K562 (cell line): ENCODE data around the gene SNX9. TPM values are rescaled to one million over a fixed set of nuclear protein-coding genes. Genes with fewer than 3 reads are reported as not detected.

Experiments used
- ATAC-seq: fragments of 200-7000 bp; cut with Tn5 transposase; 3 replicates; pipeline ENCODE4 v1.9.1; 2020; ENCODE audit warnings: moderate library complexity
- BruUV-seq: library from RNA; stranded (reverse); fragments of 400-500 nt; replicated peaks from 2 replicates; lab custom pipeline; 2021; lab: Mats Ljungman, UMichigan
- CTCF ChIA-PET: fragments of 300-600 bp; formaldehyde crosslinking; extraction: SDS; loops from one replicate; lab custom pipeline; 2021; ENCODE audit warnings: low intra/inter-chr PET ratio; lab: Yijun Ruan, JAX
- POLR2A ChIA-PET: fragments of 300-600, 350-650 bp; sonication (Branson Sonifier 250); formaldehyde crosslinking; extraction: SDS; loops from one replicate; lab custom pipeline; 2021; ENCODE audit warnings: antibody characterized with exemption, inconsistent platforms; lab: Yijun Ruan, JAX
- DNase-seq, 4 experiments: peaks; one replicate each; pipeline versions ENCODE4 v3.0.0 to v3.0.0-alpha.2; 2011 to 2018; ENCODE audit warnings: low spot score in 3 of 4, mixed read lengths in 3 of 4; ENCODE audit errors: extremely low read depth in 1 of 4
- FAIRE-seq: peaks from 2 replicates; lab custom pipeline; 2011; peaks lifted over from hg19 to GRCh38; lab: Jason Lieb, UNC
- H2AFZ ChIP-seq: 2 replicates; pipeline ENCODE4 v1.6.0; 2011; ENCODE audit warnings: low read depth, low read length, control low read depth, inconsistent platforms
- H3K27ac ChIP-seq: fragments of 200-600 bp; 3 replicates; pipeline ENCODE4 v1.8.0; 2011; ENCODE audit warnings: low read depth, mild to moderate bottlenecking, control low read depth, inconsistent platforms, low read length, moderate library complexity, mixed read lengths; ENCODE audit errors: extremely low read depth
- H3K27me3 ChIP-seq, 2 experiments: fragments of 300-600 bp in 1 of 2; 2 replicates in 1 of 2; 3 replicates in 1 of 2; pipeline versions ENCODE4 v1.6.0 to v1.8.0; 2011; ENCODE audit warnings: inconsistent platforms in 2 of 2, low read length in 2 of 2, mild to moderate bottlenecking in 1 of 2, mixed read lengths in 1 of 2, moderate library complexity in 1 of 2; ENCODE audit not compliant: control insufficient read depth in 2 of 2, insufficient read depth in 2 of 2
- H3K36me3 ChIP-seq: fragments of 300-600 bp; 3 replicates; pipeline ENCODE4 v1.8.0; 2011; ENCODE audit warnings: mild to moderate bottlenecking, low read length, inconsistent platforms; ENCODE audit not compliant: control insufficient read depth, insufficient read depth
- H3K4me1 ChIP-seq, 2 experiments: fragments of 200-600 bp in 1 of 2; replicated peaks in 1 of 2; 2 replicates in 1 of 2; 3 replicates in 1 of 2; pipeline versions ENCODE4 v1.5.1 to v1.8.0; 2011; ENCODE audit warnings: inconsistent platforms in 2 of 2, low read length in 2 of 2, mild to moderate bottlenecking in 1 of 2, mixed read lengths in 1 of 2, moderate library complexity in 1 of 2; ENCODE audit not compliant: control insufficient read depth in 2 of 2, insufficient read depth in 2 of 2
- H3K4me2 ChIP-seq: 2 replicates; pipeline ENCODE4 v1.6.1; 2011; ENCODE audit warnings: low read length, control low read depth, inconsistent platforms, mixed read lengths; ENCODE audit not compliant: insufficient read depth
- H3K4me3 ChIP-seq: fragments of 200-600 bp; sonication (generic), shearing (Covaris generic); 2 replicates; pipeline ENCODE4 v1.5.1; 2016; ENCODE audit warnings: control low read depth, inconsistent platforms
- H3K79me2 ChIP-seq: fragments of 200-600 bp; 3 replicates; pipeline ENCODE4 v1.8.0; 2011; ENCODE audit warnings: low read length, inconsistent platforms; ENCODE audit not compliant: control insufficient read depth, insufficient read depth
- H3K9ac ChIP-seq, 2 experiments: 2 replicates each; pipeline versions ENCODE4 v1.6.0 to v1.6.1; 2011; ENCODE audit warnings: low read depth in 2 of 2, low read length in 2 of 2, control low read depth in 1 of 2, inconsistent platforms in 1 of 2, mild to moderate bottlenecking in 1 of 2, mixed read lengths in 1 of 2; ENCODE audit not compliant: insufficient read depth in 1 of 2
- H3K9me1 ChIP-seq: one replicate; pipeline ENCODE4 v1.6.0; 2011; ENCODE audit warnings: inconsistent platforms, mild to moderate bottlenecking, low read length, moderate library complexity; ENCODE audit not compliant: control insufficient read depth, insufficient read depth
- H3K9me3 ChIP-seq: replicated peaks from 2 replicates; pipeline ENCODE4 v1.5.1; 2011; ENCODE audit warnings: low read depth, low read length, inconsistent platforms; ENCODE audit not compliant: control insufficient read depth, insufficient read depth
- H4K20me1 ChIP-seq: replicated peaks from 2 replicates; pipeline ENCODE4 v1.6.1; 2011; ENCODE audit warnings: low read length, inconsistent platforms, mixed read lengths; ENCODE audit not compliant: control insufficient read depth, insufficient read depth
- CBFB ChIP-seq: sonication (generic); formaldehyde crosslinking; IDR thresholded peaks from 2 replicates; pipeline ENCODE4 v1.4.0; 2020; ENCODE audit warnings: mild to moderate bottlenecking, missing genetic modification reagents
- EZH2 ChIP-seq: IDR thresholded peaks from 2 replicates; pipeline ENCODE4 v1.6.1; 2012; ENCODE audit warnings: low read depth, mild to moderate bottlenecking, inconsistent platforms, low read length, borderline replicate concordance
- GATAD2A ChIP-seq: fragments of 450-650 bp; IDR thresholded peaks from 2 replicates; pipeline ENCODE4 v1.6.1; 2017
- POLR2G ChIP-seq: fragments of 200-400 bp; formaldehyde crosslinking; IDR thresholded peaks from 2 replicates; pipeline ENCODE4 v1.6.1; 2017; ENCODE audit warnings: low read depth, mild to moderate bottlenecking, antibody characterized with exemption, low read length, moderate library complexity
- RBFOX2 ChIP-seq: fragments of 200-400 bp; formaldehyde crosslinking; IDR thresholded peaks from 2 replicates; pipeline ENCODE4 v1.6.1; 2017; ENCODE audit warnings: low read depth, mild to moderate bottlenecking, low read length, moderate library complexity
- SIN3B ChIP-seq: fragments of 450-650 bp; IDR thresholded peaks from 2 replicates; pipeline ENCODE4 v1.6.1; 2017; ENCODE audit warnings: low read depth, mild to moderate bottlenecking, moderate library complexity
- whole genome bisulfite sequencing: fragments of 100-300 bp; shearing (Covaris generic); methylation state at CpG from one replicate; pipeline ENCODE4 v1.1.6; 2016; ENCODE audit warnings: low coverage, mixed read lengths; ENCODE audit not compliant: insufficient coverage; ENCODE audit errors: missing lambda C conversion rate; 5-methylcytosine and 5-hydroxymethylcytosine counted together
- in situ Hi-C: fragments of 300-500 bp; cut with MboI; formaldehyde crosslinking; loops from 4 replicates; pipeline ENCODE4 v1.15.0; 2018; ENCODE audit warnings: inconsistent platforms, mixed read lengths
- intact Hi-C: fragments of 100-400 bp; cut with micrococcal nuclease; formaldehyde crosslinking; loops from 2 replicates; pipeline ENCODE4 v1.14.2; 2022
- polyA plus RNA-seq, 8 experiments: library from polyadenylated mRNA; depleted of rRNA in 4 of 8; stranded (reverse) in 5 of 8; unstranded in 3 of 8; fragments of >200 nt; fragmentation: Nextera tagmentation in 2 of 8; fragmentation: Illumina TruSeq in 1 of 8; extraction: Ambion mirVana in 2 of 8; extraction: Trizol in 1 of 8; gene quantifications; 2 replicates each; pipeline versions ENCODE4 v1.2.1 to v1.2.3, GENCODE V29; 2011 to 2014; ENCODE audit warnings: inconsistent platforms in 1 of 8, missing spikeins in 1 of 8
- total RNA-seq, 7 experiments: library from RNA; depleted of rRNA in 6 of 7; stranded (reverse); fragments of >200 nt in 6 of 7; fragmentation: Illumina TruSeq in 2 of 7; extraction: Trizol in 2 of 7; gene quantifications; 2 replicates each; pipeline versions ENCODE4 v1.2.1 to v1.2.3, GENCODE V29; 2011 to 2021; ENCODE audit warnings: low replicate concordance in 1 of 7

The SNX9 gene
- total and polyA plus RNA-seq, 9 of the 15 experiments (the other 6 are each of a cell fraction or from before 2014, with no cell fraction given): 6.0 to 81.7 (median 57.1) TPM

GRCh38 chr6:157977176-157977804 lies 154.2 kb downstream of the SNX9 start:
- DNase-seq: no peak
- no peaks in the 10 kb centered on the region for H3K36me3 ChIP-seq
- H4K20me1 ChIP-seq: no peaks in the 10 kb centered on the region
- WGBS: 62% methylated on average over 10 of the region's 10 CpGs
- intact Hi-C loops: no loop called here
- H3K9me1 ChIP-seq: no peaks in the 10 kb centered on the region
- H3K4me1 ChIP-seq: peaks cover 15 to 29% of the 10 kb centered on the region in 2 experiments; a peak in 4 of 5 replicates
- H3K79me2 ChIP-seq: peaks cover 5% of the 10 kb centered on the region
- no peak overlapping the region for H3K27ac ChIP-seq
- H3K4me3 ChIP-seq: no peak overlapping the region
- peak overlapping the region; percentile 63 for H2AFZ ChIP-seq
- no peak for ATAC-seq
- H3K4me2 ChIP-seq: no peak overlapping the region
- FAIRE-seq: no peak
- in situ Hi-C loops: no loop called here
- peak overlapping the region in 1 of 2 experiments; percentile 30; a peak in 2 of 4 replicates for H3K9ac ChIP-seq
- ChIA-PET CTCF (no interaction called here), POLR2A (interaction anchor here (0.6 to 2.2 kb wide), 4 partner anchors 11 to 1797 kb away, joined by 3 to 9 read pairs (median 4); no protein-coding TSS in a partner anchor)
- TF ChIP-seq CBFB (CRISPR knock-in tag) (no peak), POLR2G (peak; percentile 13; the same call in 1 of the 2 replicates), EZH2 (no peak), GATAD2A (no peak), SIN3B (no peak), RBFOX2 (peak; percentile 39; the same call in 1 of the 2 replicates)
- BruUV-seq: no TSS peak
- H3K9me3 ChIP-seq: no peaks in the 10 kb centered on the region
- no peaks in the 10 kb centered on the region for H3K27me3 ChIP-seq
